Measurements from ENCODE around the gene TMEM200A.

Gene TMEM200A

GRCh38 chr6:130482645-130483390, 117.0 kb downstream of the TMEM200A start:
- DNase-seq (ENCODE audit: extremely low read depth in 1 of 2, low read depth in 1 of 2), result no peak

GRCh38 chr6:130485870-130486269, 120.1 kb downstream of the TMEM200A start:
- DNase-seq (ENCODE audit: extremely low read depth in 1 of 2, low read depth in 1 of 2), result no peak

- DNase-seq (ENCODE audit: extremely low read depth in 1 of 2, low read depth in 1 of 2), result no peak
Measured at GRCh38 chr6:130486417-130486816, 120.6 kb downstream of the TMEM200A start.

GRCh38 chr6:130489514-130489913, 123.7 kb downstream of the TMEM200A start:
- DNase-seq (ENCODE audit: extremely low read depth in 1 of 2, low read depth in 1 of 2), result no peak

All from stimulated activated CD8-positive, alpha-beta memory T cell treated with anti-CD3 and anti-CD28 coated beads, Interleukin-7, amount 100 ng/mL, for 48 hours (primary cell).